C4-2B (cell line): ENCODE data around the gene SLC4A1.

Source experiments
- ZFX ChIP-seq: fragments of 450-650 bp; IDR thresholded peaks from 2 replicates; pipeline ENCODE4 v1.6.1; 2017
- TF ChIP-seq, protein P1 (sequence below): fragments of 450-650 bp; conservative IDR thresholded peaks from 2 replicates; pipeline ENCODE4 v1.5.1; 2017; ENCODE audit warnings: mild to moderate bottlenecking

DNA sequence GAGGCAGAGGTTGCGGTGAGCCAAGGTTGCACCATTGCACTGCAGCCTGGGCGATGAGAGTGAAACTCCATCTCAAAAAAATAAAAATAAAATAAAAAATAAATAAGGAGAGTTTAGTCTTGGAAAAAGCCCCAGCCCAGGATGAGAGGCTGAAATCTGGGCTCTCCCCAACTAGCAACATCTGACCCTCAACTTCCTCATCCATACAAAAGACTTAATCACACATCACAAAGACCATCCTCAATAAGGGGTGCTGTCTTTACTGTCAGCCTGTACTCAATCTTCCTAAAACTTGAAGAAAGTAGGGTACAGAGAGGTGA, 11.4 kb upstream of the SLC4A1 start:
- TF ChIP-seq, protein P1, sequence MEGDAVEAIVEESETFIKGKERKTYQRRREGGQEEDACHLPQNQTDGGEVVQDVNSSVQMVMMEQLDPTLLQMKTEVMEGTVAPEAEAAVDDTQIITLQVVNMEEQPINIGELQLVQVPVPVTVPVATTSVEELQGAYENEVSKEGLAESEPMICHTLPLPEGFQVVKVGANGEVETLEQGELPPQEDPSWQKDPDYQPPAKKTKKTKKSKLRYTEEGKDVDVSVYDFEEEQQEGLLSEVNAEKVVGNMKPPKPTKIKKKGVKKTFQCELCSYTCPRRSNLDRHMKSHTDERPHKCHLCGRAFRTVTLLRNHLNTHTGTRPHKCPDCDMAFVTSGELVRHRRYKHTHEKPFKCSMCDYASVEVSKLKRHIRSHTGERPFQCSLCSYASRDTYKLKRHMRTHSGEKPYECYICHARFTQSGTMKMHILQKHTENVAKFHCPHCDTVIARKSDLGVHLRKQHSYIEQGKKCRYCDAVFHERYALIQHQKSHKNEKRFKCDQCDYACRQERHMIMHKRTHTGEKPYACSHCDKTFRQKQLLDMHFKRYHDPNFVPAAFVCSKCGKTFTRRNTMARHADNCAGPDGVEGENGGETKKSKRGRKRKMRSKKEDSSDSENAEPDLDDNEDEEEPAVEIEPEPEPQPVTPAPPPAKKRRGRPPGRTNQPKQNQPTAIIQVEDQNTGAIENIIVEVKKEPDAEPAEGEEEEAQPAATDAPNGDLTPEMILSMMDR, result no peak
- TF ChIP-seq ZFX, result no peak
